SK-N-SH (cell line): ENCODE measurements around the gene OCA2. TPM values are rescaled to one million over a fixed set of nuclear protein-coding genes. Genes with fewer than 3 reads are reported as not detected.

Source experiments
- CTCF ChIA-PET: fragments of 300-600, 350-600 bp; formaldehyde crosslinking; extraction: SDS; loops from one replicate; lab custom pipeline; 2021; lab: Yijun Ruan, JAX
- POLR2A ChIA-PET: fragments of 350-600 bp; sonication (Branson Sonifier 250); formaldehyde crosslinking; extraction: SDS; loops from one replicate; lab custom pipeline; 2020; ENCODE audit warnings: antibody characterized with exemption, inconsistent platforms; lab: Yijun Ruan, JAX
- DNase-seq: peaks from one replicate; pipeline ENCODE4 v3.0.0; 2012
- H2AFZ ChIP-seq: fragments of 200-600 bp; sonication (generic); 2 replicates; pipeline ENCODE4 v1.8.1; 2016; ENCODE audit warnings: antibody characterized with exemption, mild to moderate bottlenecking, low read depth
- H3F3A ChIP-seq: fragments of 200-600 bp; sonication (generic); replicated peaks from 2 replicates; pipeline ENCODE3; 2016; ENCODE audit warnings: antibody characterized with exemption, mild to moderate bottlenecking; ENCODE audit not compliant: insufficient read depth
- H3K27ac ChIP-seq, 2 experiments: fragments of 200-500 bp in 1 of 2; fragments of 200-600 bp in 1 of 2; sonication (Bioruptor generic) in 1 of 2; sonication (generic), shearing (Covaris generic) in 1 of 2; 2 replicates each; pipeline versions ENCODE4 v1.5.1 to v1.6.1; 2014 to 2016; ENCODE audit warnings: low read depth in 2 of 2, inconsistent platforms in 1 of 2, low read length in 1 of 2, mild to moderate bottlenecking in 1 of 2, mixed read lengths in 1 of 2
- H3K27me3 ChIP-seq: fragments of 200-600 bp; sonication (generic), shearing (Covaris generic); 2 replicates; pipeline ENCODE4 v1.6.1; 2016; ENCODE audit warnings: mixed run types; ENCODE audit not compliant: insufficient read depth
- H3K36me3 ChIP-seq, 2 experiments: fragments of 200-500 bp in 1 of 2; fragments of 200-600 bp in 1 of 2; sonication (Bioruptor generic) in 1 of 2; sonication (generic) in 1 of 2; replicated peaks in 1 of 2; 2 replicates each; pipeline versions ENCODE3 to v1.5.1; 2014 to 2016; ENCODE audit warnings: low read length in 1 of 2, mild to moderate bottlenecking in 1 of 2; ENCODE audit not compliant: insufficient read depth in 2 of 2, control insufficient read depth in 1 of 2
- H3K4me1 ChIP-seq, 2 experiments: fragments of 200-500 bp in 1 of 2; fragments of 200-600 bp in 1 of 2; sonication (Bioruptor generic) in 1 of 2; sonication (generic), shearing (Covaris generic) in 1 of 2; 2 replicates each; pipeline versions ENCODE4 v1.5.1 to v1.6.1; 2014 to 2016; ENCODE audit warnings: low read depth in 1 of 2, low read length in 1 of 2, mixed run types in 1 of 2; ENCODE audit not compliant: insufficient read depth in 2 of 2, control insufficient read depth in 1 of 2
- H3K4me2 ChIP-seq: fragments of 200-600 bp; sonication (generic), shearing (Covaris generic); 2 replicates; pipeline ENCODE4 v1.6.1; 2017; ENCODE audit warnings: mixed run types
- H3K4me3 ChIP-seq, 2 experiments: fragments of 200-500 bp in 1 of 2; fragments of 200-600 bp in 1 of 2; sonication (Bioruptor generic) in 1 of 2; sonication (generic), shearing (Covaris generic) in 1 of 2; 2 replicates each; pipeline versions ENCODE4 v1.5.1 to v1.8.1; 2014 to 2016; ENCODE audit warnings: low read depth in 2 of 2, inconsistent platforms in 1 of 2, low read length in 1 of 2, mild to moderate bottlenecking in 1 of 2, mixed read lengths in 1 of 2, moderate library complexity in 1 of 2
- H3K79me2 ChIP-seq: fragments of 200-600 bp; sonication (generic); 2 replicates; pipeline ENCODE4 v1.8.1; 2017; ENCODE audit warnings: mild to moderate bottlenecking; ENCODE audit not compliant: insufficient read depth
- H3K9ac ChIP-seq: fragments of 200-600 bp; sonication (generic); 2 replicates; pipeline ENCODE4 v1.6.1; 2017; ENCODE audit warnings: mixed run types
- H3K9me2 ChIP-seq: fragments of 200-600 bp; sonication (generic); 2 replicates; pipeline ENCODE4 v1.6.1; 2017; ENCODE audit warnings: mixed run types
- H3K9me3 ChIP-seq: fragments of 200-600 bp; sonication (generic); 2 replicates; pipeline ENCODE4 v1.6.1; 2017; ENCODE audit warnings: mixed run types, mild to moderate bottlenecking, moderate library complexity
- H4K20me1 ChIP-seq: fragments of 200-600 bp; sonication (generic); 2 replicates; pipeline ENCODE4 v1.6.1; 2017; ENCODE audit warnings: mild to moderate bottlenecking, mixed run types; ENCODE audit not compliant: insufficient read depth
- CHD2 ChIP-seq: fragments of 150-350 bp; IDR thresholded peaks from 2 replicates; pipeline ENCODE4 v1.6.1; 2018; ENCODE audit warnings: low read length; ENCODE audit not compliant: partially characterized antibody
- EZH2phosphoT487 ChIP-seq: fragments of 200-600 bp; sonication (generic); IDR thresholded peaks from 2 replicates; pipeline ENCODE4 v1.6.1; 2017; ENCODE audit warnings: low read depth, mixed run types, mild to moderate bottlenecking, antibody characterized with exemption, moderate library complexity, borderline replicate concordance
- FOXJ3 ChIP-seq: sonication (generic); formaldehyde crosslinking; IDR thresholded peaks from 2 replicates; pipeline ENCODE4 v1.5.1; 2020; ENCODE audit warnings: mild to moderate bottlenecking, missing genetic modification reagents
- GABPA ChIP-seq: IDR thresholded peaks from 2 replicates; pipeline ENCODE4 v1.4.0; 2012; ENCODE audit warnings: low read depth, mild to moderate bottlenecking
- JUND ChIP-seq: IDR thresholded peaks from 2 replicates; pipeline ENCODE4 v1.4.0; 2012
- MEF2A ChIP-seq: IDR thresholded peaks from 2 replicates; pipeline ENCODE4 v1.4.0; 2012; ENCODE audit warnings: low read depth, borderline replicate concordance
- NFIC ChIP-seq: IDR thresholded peaks from 2 replicates; pipeline ENCODE4 v1.4.0; 2012; ENCODE audit warnings: borderline replicate concordance
- POLR2AphosphoS5 ChIP-seq: IDR thresholded peaks from 2 replicates; pipeline ENCODE4 v1.6.1; 2012; ENCODE audit warnings: low read depth, low read length
- RCOR1 ChIP-seq: fragments of 150-350 bp; IDR thresholded peaks from 2 replicates; pipeline ENCODE4 v1.6.1; 2017; ENCODE audit warnings: antibody characterized with exemption, low read length
- RFX5 ChIP-seq: IDR thresholded peaks from 2 replicates; pipeline ENCODE4 v1.6.1; 2012; ENCODE audit warnings: mild to moderate bottlenecking, improper control_type of control experiment, low read length
- RXRA ChIP-seq: IDR thresholded peaks from 2 replicates; pipeline ENCODE4 v1.4.0; 2012; ENCODE audit warnings: low read depth, mild to moderate bottlenecking, borderline replicate concordance
- TAF1 ChIP-seq: IDR thresholded peaks from 2 replicates; pipeline ENCODE4 v1.6.1; 2012; ENCODE audit warnings: low read depth, mild to moderate bottlenecking, low read length, moderate library complexity, borderline replicate concordance
- WGBS: methylation state at CpG from one replicate; pipeline ENCODE4 v1.1.6; 2017; ENCODE audit warnings: low lambda C conversion rate; 5-methylcytosine and 5-hydroxymethylcytosine counted together
- polyA plus RNA-seq, 3 experiments: library from polyadenylated mRNA; depleted of rRNA; stranded (reverse); fragments of >200 nt; gene quantifications; 2 replicates each; pipeline ENCODE4 v1.2.3, GENCODE V29; 2012
- TF ChIP-seq, protein P1 (sequence below): IDR thresholded peaks from 2 replicates; pipeline ENCODE4 v1.4.0; 2012; ENCODE audit warnings: low read depth, borderline replicate concordance
- TF ChIP-seq, protein P2 (sequence below): IDR thresholded peaks from 2 replicates; pipeline ENCODE4; 2012
- TF ChIP-seq, protein P3 (sequence below): IDR thresholded peaks from 2 replicates; pipeline ENCODE4 v1.4.0; 2012; ENCODE audit warnings: low read depth, borderline replicate concordance
- TF ChIP-seq, protein P4 (sequence below): IDR thresholded peaks from 2 replicates; pipeline ENCODE4 v1.6.1; 2012; ENCODE audit warnings: mild to moderate bottlenecking, low read depth, low read length, moderate library complexity
- TF ChIP-seq, protein P5 (sequence below): fragments of 200-600 bp; sonication (generic); IDR thresholded peaks from 2 replicates; pipeline ENCODE4 v1.6.1; 2017; ENCODE audit warnings: antibody characterized with exemption, mild to moderate bottlenecking, moderate library complexity

OCA2 gene
- polyA plus RNA-seq, 1 of the 3 experiments (the other 2 are of a cell fraction): 0.16 TPM

DNA sequence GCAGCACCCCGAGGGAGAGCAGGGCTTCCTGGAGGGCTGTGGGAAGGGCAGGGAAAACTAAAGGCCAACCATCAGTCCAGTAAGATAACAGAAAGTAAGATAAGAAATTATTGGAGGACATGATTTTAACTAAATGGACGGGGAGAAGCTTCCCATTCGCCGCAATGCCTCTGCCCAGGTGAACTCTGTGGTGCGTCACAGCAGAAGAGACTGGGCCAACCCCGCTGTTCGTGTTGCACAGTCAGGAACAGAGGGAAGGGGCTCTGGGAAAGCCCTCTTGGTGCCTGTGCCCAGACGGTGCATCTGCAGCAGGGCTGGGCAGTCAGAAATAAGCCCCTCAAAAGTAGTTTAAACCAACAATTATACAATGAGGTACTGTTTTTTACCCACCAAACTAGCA is 284.1 kb downstream of the OCA2 start:
- TF ChIP-seq CHD2 (no peak), RXRA (no peak), JUND (no peak), FOXJ3 (CRISPR knock-in tag) (no peak), MEF2A (no peak), RFX5 (no peak), EZH2phosphoT487 (no peak), GABPA (no peak), RCOR1 (no peak), POLR2AphosphoS5 (no peak), TAF1 (no peak), NFIC (no peak)
- TF ChIP-seq, protein P1, sequence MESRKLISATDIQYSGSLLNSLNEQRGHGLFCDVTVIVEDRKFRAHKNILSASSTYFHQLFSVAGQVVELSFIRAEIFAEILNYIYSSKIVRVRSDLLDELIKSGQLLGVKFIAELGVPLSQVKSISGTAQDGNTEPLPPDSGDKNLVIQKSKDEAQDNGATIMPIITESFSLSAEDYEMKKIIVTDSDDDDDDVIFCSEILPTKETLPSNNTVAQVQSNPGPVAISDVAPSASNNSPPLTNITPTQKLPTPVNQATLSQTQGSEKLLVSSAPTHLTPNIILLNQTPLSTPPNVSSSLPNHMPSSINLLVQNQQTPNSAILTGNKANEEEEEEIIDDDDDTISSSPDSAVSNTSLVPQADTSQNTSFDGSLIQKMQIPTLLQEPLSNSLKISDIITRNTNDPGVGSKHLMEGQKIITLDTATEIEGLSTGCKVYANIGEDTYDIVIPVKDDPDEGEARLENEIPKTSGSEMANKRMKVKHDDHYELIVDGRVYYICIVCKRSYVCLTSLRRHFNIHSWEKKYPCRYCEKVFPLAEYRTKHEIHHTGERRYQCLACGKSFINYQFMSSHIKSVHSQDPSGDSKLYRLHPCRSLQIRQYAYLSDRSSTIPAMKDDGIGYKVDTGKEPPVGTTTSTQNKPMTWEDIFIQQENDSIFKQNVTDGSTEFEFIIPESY: no peak
- TF ChIP-seq, protein P2, sequence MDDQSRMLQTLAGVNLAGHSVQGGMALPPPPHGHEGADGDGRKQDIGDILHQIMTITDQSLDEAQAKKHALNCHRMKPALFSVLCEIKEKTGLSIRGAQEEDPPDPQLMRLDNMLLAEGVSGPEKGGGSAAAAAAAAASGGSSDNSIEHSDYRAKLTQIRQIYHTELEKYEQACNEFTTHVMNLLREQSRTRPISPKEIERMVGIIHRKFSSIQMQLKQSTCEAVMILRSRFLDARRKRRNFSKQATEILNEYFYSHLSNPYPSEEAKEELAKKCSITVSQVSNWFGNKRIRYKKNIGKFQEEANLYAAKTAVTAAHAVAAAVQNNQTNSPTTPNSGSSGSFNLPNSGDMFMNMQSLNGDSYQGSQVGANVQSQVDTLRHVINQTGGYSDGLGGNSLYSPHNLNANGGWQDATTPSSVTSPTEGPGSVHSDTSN: no peak
- TF ChIP-seq, protein P3, sequence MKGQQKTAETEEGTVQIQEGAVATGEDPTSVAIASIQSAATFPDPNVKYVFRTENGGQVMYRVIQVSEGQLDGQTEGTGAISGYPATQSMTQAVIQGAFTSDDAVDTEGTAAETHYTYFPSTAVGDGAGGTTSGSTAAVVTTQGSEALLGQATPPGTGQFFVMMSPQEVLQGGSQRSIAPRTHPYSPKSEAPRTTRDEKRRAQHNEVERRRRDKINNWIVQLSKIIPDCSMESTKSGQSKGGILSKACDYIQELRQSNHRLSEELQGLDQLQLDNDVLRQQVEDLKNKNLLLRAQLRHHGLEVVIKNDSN: no peak
- TF ChIP-seq, protein P4, sequence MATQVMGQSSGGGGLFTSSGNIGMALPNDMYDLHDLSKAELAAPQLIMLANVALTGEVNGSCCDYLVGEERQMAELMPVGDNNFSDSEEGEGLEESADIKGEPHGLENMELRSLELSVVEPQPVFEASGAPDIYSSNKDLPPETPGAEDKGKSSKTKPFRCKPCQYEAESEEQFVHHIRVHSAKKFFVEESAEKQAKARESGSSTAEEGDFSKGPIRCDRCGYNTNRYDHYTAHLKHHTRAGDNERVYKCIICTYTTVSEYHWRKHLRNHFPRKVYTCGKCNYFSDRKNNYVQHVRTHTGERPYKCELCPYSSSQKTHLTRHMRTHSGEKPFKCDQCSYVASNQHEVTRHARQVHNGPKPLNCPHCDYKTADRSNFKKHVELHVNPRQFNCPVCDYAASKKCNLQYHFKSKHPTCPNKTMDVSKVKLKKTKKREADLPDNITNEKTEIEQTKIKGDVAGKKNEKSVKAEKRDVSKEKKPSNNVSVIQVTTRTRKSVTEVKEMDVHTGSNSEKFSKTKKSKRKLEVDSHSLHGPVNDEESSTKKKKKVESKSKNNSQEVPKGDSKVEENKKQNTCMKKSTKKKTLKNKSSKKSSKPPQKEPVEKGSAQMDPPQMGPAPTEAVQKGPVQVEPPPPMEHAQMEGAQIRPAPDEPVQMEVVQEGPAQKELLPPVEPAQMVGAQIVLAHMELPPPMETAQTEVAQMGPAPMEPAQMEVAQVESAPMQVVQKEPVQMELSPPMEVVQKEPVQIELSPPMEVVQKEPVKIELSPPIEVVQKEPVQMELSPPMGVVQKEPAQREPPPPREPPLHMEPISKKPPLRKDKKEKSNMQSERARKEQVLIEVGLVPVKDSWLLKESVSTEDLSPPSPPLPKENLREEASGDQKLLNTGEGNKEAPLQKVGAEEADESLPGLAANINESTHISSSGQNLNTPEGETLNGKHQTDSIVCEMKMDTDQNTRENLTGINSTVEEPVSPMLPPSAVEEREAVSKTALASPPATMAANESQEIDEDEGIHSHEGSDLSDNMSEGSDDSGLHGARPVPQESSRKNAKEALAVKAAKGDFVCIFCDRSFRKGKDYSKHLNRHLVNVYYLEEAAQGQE: no peak
- TF ChIP-seq, protein P5, sequence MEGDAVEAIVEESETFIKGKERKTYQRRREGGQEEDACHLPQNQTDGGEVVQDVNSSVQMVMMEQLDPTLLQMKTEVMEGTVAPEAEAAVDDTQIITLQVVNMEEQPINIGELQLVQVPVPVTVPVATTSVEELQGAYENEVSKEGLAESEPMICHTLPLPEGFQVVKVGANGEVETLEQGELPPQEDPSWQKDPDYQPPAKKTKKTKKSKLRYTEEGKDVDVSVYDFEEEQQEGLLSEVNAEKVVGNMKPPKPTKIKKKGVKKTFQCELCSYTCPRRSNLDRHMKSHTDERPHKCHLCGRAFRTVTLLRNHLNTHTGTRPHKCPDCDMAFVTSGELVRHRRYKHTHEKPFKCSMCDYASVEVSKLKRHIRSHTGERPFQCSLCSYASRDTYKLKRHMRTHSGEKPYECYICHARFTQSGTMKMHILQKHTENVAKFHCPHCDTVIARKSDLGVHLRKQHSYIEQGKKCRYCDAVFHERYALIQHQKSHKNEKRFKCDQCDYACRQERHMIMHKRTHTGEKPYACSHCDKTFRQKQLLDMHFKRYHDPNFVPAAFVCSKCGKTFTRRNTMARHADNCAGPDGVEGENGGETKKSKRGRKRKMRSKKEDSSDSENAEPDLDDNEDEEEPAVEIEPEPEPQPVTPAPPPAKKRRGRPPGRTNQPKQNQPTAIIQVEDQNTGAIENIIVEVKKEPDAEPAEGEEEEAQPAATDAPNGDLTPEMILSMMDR: no peak
- no peak overlapping the region for H3K9ac ChIP-seq
- CTCF ChIA-PET: no interaction called here
- WGBS: 38% methylated on average over 8 of the region's 8 CpGs
- no peaks in the 10 kb centered on the region for H3K9me3 ChIP-seq
- no peaks in the 10 kb centered on the region for H3K27me3 ChIP-seq
- H3F3A ChIP-seq: no peaks in the 10 kb centered on the region
- H3K4me1 ChIP-seq: no peaks in the 10 kb centered on the region
- H4K20me1 ChIP-seq: no peaks in the 10 kb centered on the region
- H3K36me3 ChIP-seq: no peaks in the 10 kb centered on the region
- H3K9me2 ChIP-seq: no peaks in the 10 kb centered on the region
- no peak overlapping the region for H2AFZ ChIP-seq
- DNase-seq: no peak
- no peaks in the 10 kb centered on the region for H3K79me2 ChIP-seq
- POLR2A ChIA-PET: no interaction called here
- H3K4me3 ChIP-seq: no peak overlapping the region
- H3K27ac ChIP-seq: no peak overlapping the region
- no peak overlapping the region for H3K4me2 ChIP-seq
